Osteocyte (in vitro differentiated cells): Measurements from ENCODE around the gene FGF14. TPM values are rescaled to one million over a fixed set of nuclear protein-coding genes. Genes with fewer than 3 reads are reported as not detected.

Source experiments
- DNase-seq: peaks from one replicate; pipeline ENCODE4 v3.0.0; 2021; ENCODE audit warnings: mixed read lengths; ENCODE audit not compliant: unreplicated experiment; ENCODE audit errors: extremely low spot score
- H3K27ac Mint-ChIP-seq: one replicate; pipeline ENCODE4 v1.8.0; 2021; ENCODE audit warnings: mild to moderate bottlenecking, mixed read lengths; ENCODE audit not compliant: unreplicated experiment
- H3K27me3 Mint-ChIP-seq: one replicate; pipeline ENCODE4 v1.8.0; 2021; ENCODE audit warnings: mixed read lengths; ENCODE audit not compliant: unreplicated experiment
- H3K36me3 Mint-ChIP-seq: one replicate; pipeline ENCODE4 v1.8.0; 2021; ENCODE audit warnings: mixed read lengths; ENCODE audit not compliant: unreplicated experiment
- H3K4me1 Mint-ChIP-seq: one replicate; pipeline ENCODE4 v1.8.0; 2021; ENCODE audit warnings: mixed read lengths; ENCODE audit not compliant: unreplicated experiment
- H3K4me3 Mint-ChIP-seq: one replicate; pipeline ENCODE4 v1.8.0; 2021; ENCODE audit warnings: mild to moderate bottlenecking, moderate library complexity, mixed read lengths; ENCODE audit not compliant: unreplicated experiment
- H3K9me3 Mint-ChIP-seq: one replicate; pipeline ENCODE4 v1.8.0; 2021; ENCODE audit warnings: mixed read lengths; ENCODE audit not compliant: unreplicated experiment
- CTCF ChIP-seq: fragments of 200-600 bp; sonication (generic); IDR thresholded peaks from 2 replicates; pipeline ENCODE4 v1.5.0; 2021; ENCODE audit warnings: antibody characterized with exemption, mild to moderate bottlenecking, moderate library complexity
- total RNA-seq: library from RNA; stranded (reverse); gene quantifications from 2 replicates; pipeline ENCODE4 v1.2.1, GENCODE V29; 2021

FGF14 gene
- total RNA-seq, 1 donor from 2014 or later, result 0.24 TPM

DNA sequence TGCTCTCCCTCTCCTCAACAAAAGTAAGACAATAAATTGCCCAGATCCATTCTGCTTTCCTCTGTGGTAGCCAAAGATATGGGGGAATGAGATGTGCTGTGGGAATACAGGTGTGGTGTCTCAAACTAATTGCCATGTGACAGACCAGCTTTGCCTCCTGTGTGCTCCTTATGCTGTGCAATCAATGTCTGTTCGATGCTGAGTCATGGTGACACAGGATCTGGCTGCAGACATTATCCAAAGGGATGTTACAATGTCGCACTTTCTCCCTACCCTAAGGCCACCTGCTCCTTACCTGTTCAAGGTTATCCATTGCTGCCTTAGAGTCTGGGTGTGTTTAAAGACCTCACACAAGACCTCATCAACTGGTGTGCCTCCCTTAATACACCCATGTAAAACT, 32.5 kb downstream of the FGF14 start:
- H3K4me1 Mint-ChIP-seq, result no peaks in the 10 kb centered on the region
- H3K27me3 Mint-ChIP-seq, result peaks cover 6% of the 10 kb centered on the region
- H3K4me3 Mint-ChIP-seq, result no peak overlapping the region
- no peaks in the 10 kb centered on the region for H3K36me3 Mint-ChIP-seq
- no peak overlapping the region for H3K27ac Mint-ChIP-seq
- DNase-seq, result no peak
- no peak for TF ChIP-seq CTCF
- no peaks in the 10 kb centered on the region for H3K9me3 Mint-ChIP-seq

GRCh38 chr13:102367836-102368235, 34.0 kb downstream of the FGF14 start:
- no peak for TF ChIP-seq CTCF

GRCh38 chr13:102361113-102361512, 40.7 kb downstream of the FGF14 start:
- Mint-ChIP-seq H3K27ac (no peak overlapping the region), H3K9me3 (no peaks in the 10 kb centered on the region)
- TF ChIP-seq CTCF, result no peak

More at GRCh38 chr13:102367836-102368235, 34.0 kb downstream of the FGF14 start:
- no peaks in the 10 kb centered on the region for H3K36me3 Mint-ChIP-seq
- H3K27me3 Mint-ChIP-seq, result peaks cover 12% of the 10 kb centered on the region
- no peaks in the 10 kb centered on the region for H3K4me1 Mint-ChIP-seq
- H3K27ac Mint-ChIP-seq, result no peak overlapping the region
- H3K9me3 Mint-ChIP-seq, result no peaks in the 10 kb centered on the region
- no peak for DNase-seq
- H3K4me3 Mint-ChIP-seq, result no peak overlapping the region

DNA sequence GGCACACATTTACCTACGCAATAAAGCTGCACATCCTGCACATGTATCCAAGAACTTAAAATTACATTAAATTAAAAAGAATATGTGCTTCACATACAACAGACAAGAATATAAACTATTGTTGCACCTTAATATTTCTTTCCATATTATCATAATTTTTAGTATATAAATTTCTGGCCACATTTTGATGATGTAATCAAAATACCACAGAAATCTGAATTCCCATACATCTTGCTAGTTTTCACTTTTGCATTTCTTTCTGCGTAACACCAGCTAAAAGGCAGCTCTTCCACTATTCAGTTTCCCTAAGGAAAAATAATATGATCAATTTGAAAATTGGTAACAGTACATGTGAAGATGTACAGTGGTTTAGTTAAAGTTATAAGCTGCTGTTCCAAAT, 42.6 kb downstream of the FGF14 start:
- Mint-ChIP-seq H3K4me3 (no peak overlapping the region), H3K9me3 (no peaks in the 10 kb centered on the region), H3K36me3 (no peaks in the 10 kb centered on the region), H3K27me3 (peaks cover 38% of the 10 kb centered on the region), H3K27ac (no peak overlapping the region), H3K4me1 (no peaks in the 10 kb centered on the region)
- no peak for TF ChIP-seq CTCF
- no peak for DNase-seq

More at GRCh38 chr13:102361113-102361512, 40.7 kb downstream of the FGF14 start:
- H3K4me1 Mint-ChIP-seq, result no peaks in the 10 kb centered on the region
- H3K4me3 Mint-ChIP-seq, result no peak overlapping the region
- H3K36me3 Mint-ChIP-seq, result no peaks in the 10 kb centered on the region
- peaks cover 37% of the 10 kb centered on the region for H3K27me3 Mint-ChIP-seq
- no peak for DNase-seq

GRCh38 chr13:102355251-102355650, 46.6 kb downstream of the FGF14 start:
- no peak overlapping the region for H3K27ac Mint-ChIP-seq
- H3K4me3 Mint-ChIP-seq, result no peak overlapping the region
- no peaks in the 10 kb centered on the region for H3K9me3 Mint-ChIP-seq
- no peaks in the 10 kb centered on the region for H3K36me3 Mint-ChIP-seq
- no peaks in the 10 kb centered on the region for H3K4me1 Mint-ChIP-seq
- no peak for DNase-seq
- peaks cover 21% of the 10 kb centered on the region for H3K27me3 Mint-ChIP-seq
- TF ChIP-seq CTCF, result no peak
